CD4-positive, alpha-beta T cell treated with Interferon gamma for 1 hour (primary cell): ENCODE data around the gene CRX.
A peak's percentile ranks its signal among the peaks of the same experiment; 100 is the strongest.
"Not testable (repeated sequence)": the region's sequence is repeated elsewhere in the genome, so short reads cannot be mapped to it uniquely, and the experiment has no call there.

Experiments
- DNase-seq: peaks from one replicate; pipeline ENCODE4 v3.0.0-alpha.2; 2020

CRX gene

DNA sequence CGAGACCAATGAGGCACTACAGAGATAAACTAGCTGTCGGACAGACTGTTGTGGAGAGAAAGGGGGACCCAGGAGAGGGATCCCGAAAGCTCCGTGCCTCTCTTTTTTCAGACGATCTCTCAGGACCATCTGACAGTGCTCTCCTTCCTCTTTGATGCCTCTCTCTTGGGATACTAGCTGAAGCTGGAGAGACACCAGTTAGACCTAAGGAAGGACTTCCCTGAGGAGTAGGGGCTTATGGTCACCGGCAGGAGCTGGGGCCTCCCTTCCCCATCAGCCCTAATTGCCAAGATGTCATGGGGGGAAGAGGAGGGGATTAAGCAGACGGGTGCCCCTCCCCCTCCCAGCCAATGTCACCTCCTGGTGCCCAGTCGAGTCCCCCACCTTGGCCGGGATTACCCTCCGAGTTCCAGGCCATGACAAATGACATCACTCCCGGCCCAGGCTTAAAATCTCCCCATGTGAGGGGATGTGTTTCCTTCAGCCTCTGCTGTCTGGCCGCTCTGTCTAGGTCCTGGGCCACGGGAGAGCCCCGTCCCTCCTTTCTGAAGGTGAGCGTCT is at the start of gene CRX:
CRX (plus strand) TSS at position 478 of the 561 bp plus-strand sequence. CDS start 12,507 bp downstream, outside the sequence.
- DNase-seq = no peak

DNA sequence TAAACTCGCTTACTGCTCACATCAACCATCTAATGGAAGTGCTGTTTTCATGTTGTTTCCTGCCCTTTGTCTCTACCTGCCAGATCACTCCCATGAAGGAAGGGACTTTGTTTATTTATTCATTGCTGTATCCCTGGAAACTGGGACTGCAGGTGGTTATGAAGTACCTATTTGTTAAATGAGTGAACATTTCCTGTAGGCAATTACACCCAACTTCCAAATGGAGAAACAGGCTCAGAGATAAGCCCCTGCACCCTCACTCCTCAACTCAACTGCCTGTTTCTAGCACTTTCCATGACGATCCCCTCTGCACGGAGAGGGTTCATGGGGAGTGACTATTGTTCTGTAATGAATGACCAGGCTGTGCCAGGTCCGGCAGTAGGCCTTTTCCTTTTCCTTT is 45.2 kb upstream of the CRX start:
- no peak for DNase-seq

DNA sequence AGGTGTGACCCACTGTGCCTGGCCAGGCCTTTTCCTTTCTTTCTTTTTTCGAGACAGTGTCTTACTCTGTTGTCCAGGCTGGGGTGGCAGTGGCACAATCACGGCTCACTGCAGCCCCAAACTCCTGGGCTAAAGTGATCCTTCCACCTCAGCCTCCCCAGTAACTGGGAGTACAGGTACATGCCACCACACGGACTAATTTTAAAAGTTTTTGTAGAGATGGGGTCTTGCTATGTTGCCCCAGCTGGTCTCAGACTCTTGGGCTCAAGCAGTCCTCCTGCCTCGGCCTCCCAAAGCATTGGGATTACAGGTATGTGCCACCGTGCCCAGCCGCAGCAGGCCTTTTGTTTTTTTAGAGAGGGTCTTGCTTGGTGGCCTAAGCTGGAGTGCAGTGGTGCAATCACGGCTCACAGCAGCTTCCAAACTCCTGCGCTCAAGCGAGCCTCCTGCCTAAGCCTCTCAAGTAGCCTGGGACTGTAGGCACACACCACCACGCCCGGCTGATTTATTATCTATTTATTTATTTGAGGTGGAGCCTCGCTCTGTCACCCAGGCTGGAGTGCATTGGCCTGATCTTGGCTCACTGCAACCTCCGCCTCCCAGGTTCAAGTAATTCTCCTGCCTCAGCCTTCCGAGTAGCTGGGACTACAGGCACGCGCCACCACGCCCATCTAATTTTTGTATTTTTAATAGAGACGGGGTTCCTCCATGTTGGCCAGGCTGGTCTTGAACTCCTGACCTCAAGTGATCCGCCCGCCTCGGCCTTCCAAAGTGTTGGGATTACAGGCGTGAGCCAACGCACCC is 44.3 kb upstream of the CRX start:
- DNase-seq = not testable (repeated sequence)

DNA sequence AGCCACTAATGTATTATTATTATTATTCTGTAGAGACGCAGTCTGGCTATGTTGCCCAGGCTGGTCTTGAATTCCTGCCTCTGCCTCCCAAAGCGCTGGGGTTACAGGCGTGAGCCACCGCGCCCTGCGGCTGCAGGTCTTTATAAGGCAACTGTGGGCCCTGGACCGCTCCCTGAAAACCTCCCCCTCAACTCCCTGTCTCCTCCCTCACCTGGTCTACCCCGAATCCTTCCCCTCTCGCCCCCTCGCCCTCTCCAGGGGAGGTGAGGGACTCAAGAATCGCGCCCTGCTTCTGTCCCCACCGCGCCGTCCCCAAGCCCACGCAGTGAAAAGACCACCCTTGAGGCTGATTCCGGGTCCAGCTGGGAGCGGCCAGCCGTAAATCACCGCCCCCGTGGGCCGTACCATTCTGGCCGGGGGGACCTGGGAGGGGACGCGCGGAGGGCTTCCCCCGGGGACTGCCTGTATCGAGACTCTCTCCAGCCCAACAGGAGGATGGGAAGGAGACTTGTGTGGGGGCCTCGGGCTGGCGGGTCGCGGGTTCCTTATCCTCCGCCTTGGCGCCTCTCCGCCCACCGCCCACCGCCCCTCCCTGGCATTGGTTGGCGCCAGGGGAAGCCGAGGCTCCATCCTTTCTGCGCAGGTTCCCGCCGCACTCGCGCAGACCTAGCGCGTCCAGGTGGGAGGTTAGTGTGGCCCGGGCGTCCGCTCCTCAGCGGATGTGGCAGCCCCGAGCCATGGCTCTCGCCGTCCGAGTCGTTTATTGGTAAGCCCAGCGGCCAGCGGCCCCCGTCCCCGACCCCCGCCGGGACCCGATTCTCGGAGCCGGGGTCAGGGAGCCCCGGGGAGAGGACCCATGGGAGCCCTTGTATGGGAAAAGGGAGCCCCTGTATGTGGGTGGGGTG is 43.4 kb upstream of the CRX start, which contains the start of gene SELENOW:
SELENOW (plus strand) TSS at position 655 of the 905 bp plus-strand sequence; CDS start at position 738, 83 bp downstream.
- peak; percentile 74 for DNase-seq

DNA sequence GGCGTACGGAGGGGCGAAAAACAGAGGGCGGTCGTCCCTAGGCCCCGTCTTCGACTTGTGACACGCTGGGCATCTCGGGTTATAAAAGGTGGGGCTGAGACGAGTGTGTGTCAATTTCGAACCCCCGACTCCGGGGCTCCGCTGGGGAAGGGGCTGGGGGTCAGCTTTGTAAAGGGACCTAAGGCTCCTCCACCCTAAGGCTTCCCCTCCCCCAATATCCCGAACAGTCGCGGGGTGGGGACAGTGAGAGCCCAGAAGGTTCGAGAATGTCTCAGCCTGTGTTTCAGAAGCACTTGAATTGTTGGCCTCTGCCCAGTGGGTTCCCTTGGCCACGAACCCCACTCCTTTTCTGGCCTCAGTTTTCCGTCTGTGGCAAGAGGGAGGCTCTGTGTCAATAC is 42.8 kb upstream of the CRX start:
- no peak for DNase-seq

DNA sequence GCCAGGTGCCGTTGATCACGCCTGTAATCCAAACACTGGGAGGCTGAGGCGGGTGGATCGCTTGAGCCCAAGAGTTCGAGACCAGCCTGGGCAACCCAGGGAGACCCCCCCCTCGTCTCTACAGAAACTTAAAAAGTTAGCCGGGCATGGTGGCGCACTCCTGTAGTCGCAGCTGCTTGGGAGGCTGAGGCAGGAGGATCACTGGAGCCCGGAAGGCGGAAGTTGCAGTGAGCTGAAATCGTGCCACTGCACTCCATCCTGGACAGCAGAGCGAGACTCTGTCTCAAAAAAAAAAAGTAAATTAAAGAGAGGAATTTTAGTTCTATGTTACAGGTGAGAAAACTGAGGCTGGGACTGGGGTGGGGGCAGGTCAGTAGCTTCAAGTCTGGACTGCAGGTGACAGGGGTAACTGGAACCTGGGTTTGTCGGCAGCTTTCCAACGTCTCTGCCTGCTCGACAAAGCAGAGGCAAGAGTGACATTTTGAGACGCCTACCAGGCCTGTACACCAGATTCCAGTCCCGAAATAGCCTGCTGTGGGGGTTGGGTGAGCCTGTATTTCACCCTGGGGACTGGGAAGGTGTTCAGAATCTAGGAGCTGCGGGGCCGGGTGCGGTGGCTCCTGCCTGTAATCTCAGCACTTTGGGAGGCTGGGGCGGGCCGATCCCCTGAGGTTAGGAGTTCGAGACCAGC is 42.1 kb upstream of the CRX start:
- DNase-seq = no peak

GRCh38 chr19:47780215-47780551 is 41.6 kb upstream of the CRX start:
- no peak for DNase-seq

GRCh38 chr19:47781590-47782262 is 40.0 kb upstream of the CRX start:
- DNase-seq = no peak

DNA sequence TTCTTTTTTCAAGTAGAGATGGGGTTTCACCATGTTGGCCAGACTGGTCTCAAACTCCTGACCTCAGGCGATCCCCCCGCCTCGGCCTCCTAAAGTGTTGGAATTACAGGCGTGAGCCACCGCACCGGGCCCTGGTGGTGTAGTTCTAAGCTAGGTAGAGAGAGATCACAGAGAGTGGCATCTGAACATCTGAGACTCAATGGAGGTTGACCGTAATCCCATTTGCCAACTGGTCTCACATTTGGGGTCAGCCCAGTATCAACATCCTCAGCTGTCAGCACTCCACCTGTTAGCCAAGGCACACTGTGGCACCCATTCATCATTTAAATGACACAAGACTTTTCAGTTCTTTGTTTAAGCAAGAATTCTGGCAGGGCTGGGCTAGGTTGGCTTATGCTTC is 35.2 kb upstream of the CRX start:
- DNase-seq = no peak

GRCh38 chr19:47787307-47787706 is 34.4 kb upstream of the CRX start:
- not testable (repeated sequence) for DNase-seq

GRCh38 chr19:47789811-47790210 is 31.9 kb upstream of the CRX start:
- DNase-seq = not testable (repeated sequence)

- DNase-seq = peak; percentile 69
These were observed 31.3 kb upstream of the CRX start for GRCh38 chr19:47790398-47790814.

- DNase-seq = no peak
These were observed 29.1 kb upstream of the CRX start for GRCh38 chr19:47792616-47793015.

GRCh38 chr19:47794526-47794925 is 27.2 kb upstream of the CRX start:
- no peak for DNase-seq

- no peak for DNase-seq
These were observed 25.0 kb upstream of the CRX start for GRCh38 chr19:47796785-47797184.

- DNase-seq = no peak
These were observed 23.5 kb upstream of the CRX start for GRCh38 chr19:47797996-47798903.

GRCh38 chr19:47798904-47799266 is 22.9 kb upstream of the CRX start:
- DNase-seq = no peak

- DNase-seq = no peak
These were observed 20.5 kb upstream of the CRX start for GRCh38 chr19:47801270-47801669.

GRCh38 chr19:47802521-47803043 is 19.2 kb upstream of the CRX start:
- no peak for DNase-seq

- DNase-seq = not testable (repeated sequence)
These were observed 18.6 kb upstream of the CRX start for GRCh38 chr19:47803148-47803547.

GRCh38 chr19:47803671-47804070 is 18.1 kb upstream of the CRX start:
- not testable (repeated sequence) for DNase-seq
